Caco-2 (cell line): ENCODE measurements around the gene HYOU1. TPM values are rescaled to one million over a fixed set of nuclear protein-coding genes. Genes with fewer than 3 reads are reported as not detected.

ENCODE experiments used
- BruUV-seq: library from RNA; stranded (reverse); fragments of 400-500 nt; replicated peaks from 2 replicates; lab custom pipeline; 2021; lab: Mats Ljungman, UMichigan
- CTCF ChIA-PET: fragments of 300-600 bp; sonication (Branson Sonifier 250); formaldehyde crosslinking; loops from one replicate; lab custom pipeline; 2022; ENCODE audit warnings: antibody characterized with exemption; lab: Charles Lee
- POLR2A ChIA-PET: fragments of 300-600 bp; sonication (Branson Sonifier 250); formaldehyde crosslinking; loops from one replicate; lab custom pipeline; 2022; ENCODE audit warnings: antibody characterized with exemption; lab: Charles Lee
- DNase-seq, 2 experiments: peaks; one replicate each; pipeline versions ENCODE4 v3.0.0 to v3.0.0-alpha.2; 2020 to 2022
- H3K27me3 ChIP-seq: replicated peaks from 2 replicates; pipeline ENCODE4 v1.6.0; 2011; ENCODE audit warnings: low read length; ENCODE audit not compliant: control insufficient read depth, insufficient read depth
- H3K36me3 ChIP-seq: 2 replicates; pipeline ENCODE4 v1.5.1; 2011; ENCODE audit warnings: low read length; ENCODE audit not compliant: control insufficient read depth, insufficient read depth
- H3K4me1 ChIP-seq: fragments of 250-450 bp; sonication (Bioruptor Pico); 2 replicates; pipeline ENCODE4 v1.5.1; 2020; ENCODE audit warnings: mild to moderate bottlenecking
- H3K4me3 ChIP-seq: 2 replicates; pipeline ENCODE4 v1.5.1; 2011; ENCODE audit warnings: low read depth, mild to moderate bottlenecking, control low read depth, low read length
- H3K9me3 ChIP-seq: fragments of 250-450 bp; sonication (Bioruptor Pico); 2 replicates; pipeline ENCODE4 v1.5.1; 2020; ENCODE audit warnings: mild to moderate bottlenecking, moderate library complexity
- H3K27ac Mint-ChIP-seq: one replicate; pipeline ENCODE4 v1.8.0; 2022; ENCODE audit warnings: mixed read lengths; ENCODE audit not compliant: unreplicated experiment
- H3K27me3 Mint-ChIP-seq: one replicate; pipeline ENCODE4 v1.8.0; 2022; ENCODE audit warnings: mixed read lengths; ENCODE audit not compliant: insufficient read depth, unreplicated experiment
- H3K36me3 Mint-ChIP-seq: one replicate; pipeline ENCODE4 v1.8.0; 2022; ENCODE audit warnings: mild to moderate bottlenecking, mixed read lengths; ENCODE audit not compliant: insufficient read depth, unreplicated experiment
- H3K4me1 Mint-ChIP-seq: one replicate; pipeline ENCODE4 v1.8.0; 2022; ENCODE audit warnings: low read depth, mixed read lengths; ENCODE audit not compliant: unreplicated experiment
- H3K4me3 Mint-ChIP-seq: one replicate; pipeline ENCODE4 v1.8.0; 2022; ENCODE audit warnings: mild to moderate bottlenecking, moderate library complexity, mixed read lengths; ENCODE audit not compliant: unreplicated experiment
- H3K9me3 Mint-ChIP-seq: one replicate; pipeline ENCODE4 v1.8.0; 2022; ENCODE audit warnings: mixed read lengths; ENCODE audit not compliant: unreplicated experiment
- CTCF ChIP-seq, 2 experiments: fragments of 200-600 bp in 1 of 2; IDR thresholded peaks; 1 replicate in 1 of 2; 2 replicates in 1 of 2; pipeline versions ENCODE4 v1.5.1 to v1.8.0; 2011 to 2022; ENCODE audit warnings: antibody characterized with exemption in 1 of 2, control low read depth in 1 of 2, inconsistent platforms in 1 of 2, low read depth in 1 of 2, low read length in 1 of 2, mild to moderate bottlenecking in 1 of 2, moderate library complexity in 1 of 2; ENCODE audit not compliant: insufficient read depth in 1 of 2, severe bottlenecking in 1 of 2, unreplicated experiment in 1 of 2
- intact Hi-C: fragments of 100-400 bp; cut with micrococcal nuclease; formaldehyde crosslinking; loops from one replicate; pipeline ENCODE4 v1.10.0; 2022; ENCODE audit not compliant: unreplicated experiment
- total RNA-seq: library from RNA; stranded (reverse); gene quantifications from 2 replicates; pipeline ENCODE4 v1.2.3, GENCODE V29; 2022

The HYOU1 gene
- total RNA-seq, 1 experiment from 2014 or later, result 366 TPM

GRCh38 chr11:118998822-118999221 lies 58.2 kb downstream of the HYOU1 start:
- POLR2A ChIA-PET, result interaction anchor here (0.5 to 2.6 kb wide), 13 partner anchors 11 to 563 kb away, joined by 3 to 24 read pairs (median 4); partner anchors contain the start of genes HMBS, RPS25 and TRAPPC4

GRCh38 chr11:118998388-118998717 lies 58.7 kb downstream of the HYOU1 start:
- ChIA-PET CTCF (interaction anchor here (0.7 to 1.1 kb wide), 4 partner anchors 57 to 309 kb away, joined by 3 to 5 read pairs (median 3); no protein-coding TSS in a partner anchor), POLR2A (interaction anchor here (0.5 to 2.6 kb wide), 13 partner anchors 12 to 123 kb away, joined by 3 to 24 read pairs (median 6); partner anchors contain the start of genes DPAGT1, RPS25, TRAPPC4 and VPS11)
- H3K36me3 ChIP-seq, result peaks cover 15% of the 10 kb centered on the region
- BruUV-seq, result no TSS peak
- intact Hi-C loops, result loop anchor here (1.0 kb wide), 3 partner anchors 20 to 59 kb away; partner anchors contain the start of genes HYOU1, RPS25 and TRAPPC4
- no peak for TF ChIP-seq CTCF (IDR thresholded peaks at IDR 0.05; ENCODE audit: insufficient read depth in 1 of 2, low read depth in 1 of 2, low read length in 1 of 2, severe bottlenecking in 1 of 2, unreplicated experiment in 1 of 2)
- H3K27me3 ChIP-seq, result no peaks in the 10 kb centered on the region
- peaks cover 24% of the 10 kb centered on the region for H3K4me1 Mint-ChIP-seq
- peak overlapping the region; percentile 75 for H3K4me3 ChIP-seq
- peak overlapping the region; percentile 96 for H3K4me3 Mint-ChIP-seq
- no peaks in the 10 kb centered on the region for H3K27me3 Mint-ChIP-seq
- no peaks in the 10 kb centered on the region for H3K9me3 Mint-ChIP-seq
- H3K4me1 ChIP-seq, result peaks cover 17% of the 10 kb centered on the region
- peaks cover 59% of the 10 kb centered on the region for H3K36me3 Mint-ChIP-seq
- H3K27ac Mint-ChIP-seq, result peak overlapping the region; percentile 94
- DNase-seq, result no peak
- no peaks in the 10 kb centered on the region for H3K9me3 ChIP-seq

More at GRCh38 chr11:118998822-118999221, 58.2 kb downstream of the HYOU1 start:
- Histone ChIP-seq H3K9me3 (no peaks in the 10 kb centered on the region), H3K4me3 (peak overlapping the region; percentile 75), H3K36me3 (peaks cover 15% of the 10 kb centered on the region), H3K4me1 (peaks cover 17% of the 10 kb centered on the region), H3K27me3 (no peaks in the 10 kb centered on the region)
- CTCF ChIA-PET, result interaction anchor here (0.7 to 1.0 kb wide), 3 partner anchors 57 to 309 kb away, joined by 3 to 5 read pairs (median 3); no protein-coding TSS in a partner anchor
- peak overlapping the region; percentile 96 for H3K4me3 Mint-ChIP-seq
- H3K27ac Mint-ChIP-seq, result peak overlapping the region; percentile 94
- TSS peak; percentile 52 for BruUV-seq
- H3K4me1 Mint-ChIP-seq, result peaks cover 24% of the 10 kb centered on the region
- no peaks in the 10 kb centered on the region for H3K27me3 Mint-ChIP-seq
- no peaks in the 10 kb centered on the region for H3K9me3 Mint-ChIP-seq
- DNase-seq, result peak; percentile 86 to 87
- no peak for TF ChIP-seq CTCF (IDR thresholded peaks at IDR 0.05; ENCODE audit: insufficient read depth in 1 of 2, low read depth in 1 of 2, low read length in 1 of 2, severe bottlenecking in 1 of 2, unreplicated experiment in 1 of 2)
- intact Hi-C loops, result loop anchor here (1.0 kb wide), 3 partner anchors 19 to 58 kb away; partner anchors contain the start of genes HYOU1, RPS25 and TRAPPC4
- peaks cover 63% of the 10 kb centered on the region for H3K36me3 Mint-ChIP-seq

GRCh38 chr11:118997627-118998387 lies 59.2 kb downstream of the HYOU1 start, which contains the start of gene CENATAC:
Gene CENATAC, plus strand, starts transcription at chr11:118998138. Its CDS starts 60 bp downstream, at chr11:118998198.
- DNase-seq, result peak; percentile 98 to 100
- peak within 1 kb of the TSS; percentile 94 for H3K27ac Mint-ChIP-seq
- ChIA-PET CTCF (interaction anchor here (1.0 to 1.2 kb wide), 3 partner anchors 45 to 351 kb away, joined by 3 read pairs; no protein-coding TSS in a partner anchor), POLR2A (interaction anchor here (0.5 to 2.6 kb wide), 18 partner anchors 17 to 376 kb away, joined by 3 to 24 read pairs (median 4); partner anchors contain the start of genes DDX6, DPAGT1, RPS25 and TRAPPC4)
- Histone ChIP-seq H3K4me3 (peak within 1 kb of the TSS; percentile 75), H3K27me3 (no peaks in the 10 kb centered on the region), H3K9me3 (no peaks in the 10 kb centered on the region), H3K4me1 (peaks cover 17% of the 10 kb centered on the region), H3K36me3 (peaks cover 11% of the 10 kb centered on the region; the same call in 1 of the 2 replicates)
- BruUV-seq, result no TSS peak
- H3K36me3 Mint-ChIP-seq, result peaks cover 53% of the 10 kb centered on the region
- no peaks in the 10 kb centered on the region for H3K27me3 Mint-ChIP-seq
- H3K4me3 Mint-ChIP-seq, result peak within 1 kb of the TSS; percentile 96
- H3K4me1 Mint-ChIP-seq, result peaks cover 24% of the 10 kb centered on the region
- intact Hi-C loops, result loop anchor here (1.0 kb wide), 3 partner anchors 20 to 59 kb away; partner anchors contain the start of genes HYOU1, RPS25 and TRAPPC4
- H3K9me3 Mint-ChIP-seq, result no peaks in the 10 kb centered on the region
- TF ChIP-seq CTCF (IDR thresholded peaks at IDR 0.05; ENCODE audit: insufficient read depth in 1 of 2, low read depth in 1 of 2, low read length in 1 of 2, severe bottlenecking in 1 of 2, unreplicated experiment in 1 of 2), result peak in 1 of 2 experiments; percentile 11
